NCI-H460 (cell line): ENCODE measurements around the gene CNST. TPM values are rescaled to one million over a fixed set of nuclear protein-coding genes. Genes with fewer than 3 reads are reported as not detected.
"Not testable (repeated sequence)": the region's sequence is repeated elsewhere in the genome, so short reads cannot be mapped to it uniquely, and the experiment has no call there.

Experiments
- DNase-seq: peaks from one replicate; pipeline ENCODE4 v3.0.0-alpha.2; 2016; ENCODE audit warnings: low read depth; ENCODE audit errors: extremely low read depth
- total RNA-seq: library from RNA; depleted of rRNA; stranded (reverse); fragments of >200 nt; shearing (Covaris generic); gene quantifications from 2 replicates; pipeline ENCODE4 v1.2.3, GENCODE V29; 2014

The CNST gene
- total RNA-seq, 1 experiment from 2014 or later, result 25.8 TPM

DNA sequence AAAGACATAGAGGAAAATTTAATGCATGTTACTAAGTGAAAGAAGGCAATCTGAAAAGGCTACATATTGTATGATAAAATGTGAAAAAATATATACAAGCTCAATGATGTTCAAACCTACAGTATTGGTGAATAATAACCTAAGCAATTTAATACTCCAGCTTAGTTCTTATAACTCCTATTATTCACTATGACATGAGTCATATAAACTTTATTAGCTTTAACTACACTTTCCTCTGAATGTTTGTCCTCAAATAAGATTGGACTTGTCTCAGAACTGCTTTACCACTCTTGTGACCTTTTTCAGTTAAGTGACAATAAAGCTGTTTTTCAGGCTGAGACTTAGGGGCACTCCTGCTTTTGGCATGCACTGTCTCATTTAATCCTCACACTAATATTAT, 50.9 kb downstream of the CNST start:
- DNase-seq, result no peak

DNA sequence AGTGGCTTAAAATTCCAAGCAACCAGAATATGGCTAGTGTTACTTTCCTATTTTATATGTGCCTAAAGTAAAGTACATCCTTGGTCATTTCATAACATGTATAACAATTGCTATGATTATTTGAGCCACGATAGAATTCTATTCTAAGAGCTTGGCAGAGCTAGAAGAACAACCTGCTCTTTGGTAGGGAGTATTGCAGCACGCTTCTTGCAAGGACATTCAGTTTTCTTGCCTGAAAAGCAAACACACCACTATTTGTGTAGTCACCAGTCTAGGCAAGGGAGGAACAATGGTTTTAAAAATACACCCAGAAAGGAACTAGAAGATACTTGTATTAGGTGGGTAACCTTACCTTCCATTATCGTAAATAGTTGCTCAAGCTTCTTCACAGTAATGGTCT, 51.5 kb downstream of the CNST start:
- DNase-seq, result no peak

- no peak for DNase-seq
Measured at GRCh38 chr1:246618240-246618808, 52.1 kb downstream of the CNST start.

DNA sequence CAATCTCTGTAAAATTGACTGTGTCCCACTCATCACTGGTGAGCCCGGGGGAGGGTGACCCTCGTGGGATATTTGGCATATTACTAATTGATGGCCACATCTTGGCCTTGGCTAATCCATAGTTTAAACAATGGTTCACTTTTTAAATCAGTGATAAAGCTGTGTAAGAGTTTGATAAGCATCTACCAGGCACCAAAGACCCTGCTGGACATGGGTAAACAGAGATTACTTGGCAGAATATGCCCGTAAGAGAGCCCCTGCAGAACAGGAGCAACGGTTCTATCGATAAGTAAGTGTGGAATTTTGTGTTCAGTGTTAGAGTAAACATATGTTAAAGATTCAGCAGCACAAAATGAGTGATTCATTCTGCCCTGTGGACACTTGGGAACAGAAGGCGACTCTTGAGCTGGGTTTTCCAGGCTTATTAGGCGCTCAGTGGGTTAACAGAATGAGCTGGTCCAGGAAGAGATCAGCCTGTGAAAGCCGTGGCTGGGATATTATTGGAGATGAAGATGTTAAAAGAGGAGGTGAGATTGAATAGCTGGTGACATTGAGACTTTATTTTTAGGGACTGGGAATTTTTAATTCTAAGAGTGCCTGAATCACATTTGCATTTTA, 55.9 kb downstream of the CNST start:
- peak; percentile 45 for DNase-seq

- DNase-seq, result no peak
Measured at GRCh38 chr1:246624091-246624490, 57.8 kb downstream of the CNST start.

DNA sequence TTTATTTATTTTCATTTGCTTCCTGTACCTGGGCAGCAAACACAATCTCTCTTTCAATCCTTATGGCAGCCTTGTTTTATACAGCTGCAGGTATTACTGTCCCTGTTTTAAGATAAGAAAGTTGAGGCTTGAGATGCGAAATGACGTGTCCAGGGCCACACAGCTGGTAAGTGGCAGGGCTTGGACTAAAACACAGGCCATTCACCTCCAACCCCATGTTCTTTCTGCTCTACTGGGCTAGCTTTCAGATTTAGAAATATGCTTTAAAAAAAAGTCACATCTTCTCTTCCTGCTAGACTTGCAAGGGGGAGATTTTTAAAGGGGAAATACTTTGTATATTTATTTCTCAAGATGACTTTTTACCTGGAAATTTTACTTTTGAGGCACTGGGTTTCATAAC, 62.8 kb downstream of the CNST start:
- DNase-seq, result no peak

DNA sequence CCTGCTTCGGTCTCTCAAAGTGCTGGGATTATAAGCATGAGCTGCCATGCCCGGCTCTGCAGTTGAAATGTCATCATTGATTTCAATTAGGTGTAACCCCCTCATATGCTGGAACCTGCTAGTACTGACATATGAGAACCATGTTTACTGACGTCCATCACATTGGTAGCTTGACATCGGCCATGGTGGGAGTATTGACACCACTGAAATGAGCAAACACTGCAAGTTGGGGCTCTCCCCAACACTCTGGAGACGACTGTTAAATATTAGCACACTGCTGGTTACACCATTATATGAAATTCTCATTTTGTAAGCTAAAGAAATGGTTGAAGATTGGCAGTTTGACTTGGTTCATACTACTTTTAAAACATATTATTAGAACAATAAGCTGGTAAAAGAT, 63.7 kb downstream of the CNST start:
- DNase-seq, result no peak

DNA sequence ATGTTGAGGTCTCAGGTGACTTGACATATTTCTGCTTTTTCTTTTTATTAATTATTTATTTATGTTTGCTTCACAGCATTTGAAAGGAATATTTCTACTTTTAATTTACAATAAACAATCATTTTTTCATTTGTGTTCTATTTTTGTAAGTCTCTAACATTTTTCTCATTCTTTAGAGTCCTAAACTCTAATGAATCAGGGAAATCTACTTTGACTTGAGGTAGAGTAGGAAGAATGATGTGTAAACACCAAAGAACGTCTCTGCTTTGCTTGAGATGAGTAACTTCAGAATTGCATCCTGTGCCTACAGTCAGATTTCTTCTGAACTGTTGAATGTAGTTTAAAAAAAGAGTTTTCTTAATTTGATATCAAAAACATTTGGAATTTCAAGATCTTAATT, 65.2 kb downstream of the CNST start:
- DNase-seq, result no peak

DNA sequence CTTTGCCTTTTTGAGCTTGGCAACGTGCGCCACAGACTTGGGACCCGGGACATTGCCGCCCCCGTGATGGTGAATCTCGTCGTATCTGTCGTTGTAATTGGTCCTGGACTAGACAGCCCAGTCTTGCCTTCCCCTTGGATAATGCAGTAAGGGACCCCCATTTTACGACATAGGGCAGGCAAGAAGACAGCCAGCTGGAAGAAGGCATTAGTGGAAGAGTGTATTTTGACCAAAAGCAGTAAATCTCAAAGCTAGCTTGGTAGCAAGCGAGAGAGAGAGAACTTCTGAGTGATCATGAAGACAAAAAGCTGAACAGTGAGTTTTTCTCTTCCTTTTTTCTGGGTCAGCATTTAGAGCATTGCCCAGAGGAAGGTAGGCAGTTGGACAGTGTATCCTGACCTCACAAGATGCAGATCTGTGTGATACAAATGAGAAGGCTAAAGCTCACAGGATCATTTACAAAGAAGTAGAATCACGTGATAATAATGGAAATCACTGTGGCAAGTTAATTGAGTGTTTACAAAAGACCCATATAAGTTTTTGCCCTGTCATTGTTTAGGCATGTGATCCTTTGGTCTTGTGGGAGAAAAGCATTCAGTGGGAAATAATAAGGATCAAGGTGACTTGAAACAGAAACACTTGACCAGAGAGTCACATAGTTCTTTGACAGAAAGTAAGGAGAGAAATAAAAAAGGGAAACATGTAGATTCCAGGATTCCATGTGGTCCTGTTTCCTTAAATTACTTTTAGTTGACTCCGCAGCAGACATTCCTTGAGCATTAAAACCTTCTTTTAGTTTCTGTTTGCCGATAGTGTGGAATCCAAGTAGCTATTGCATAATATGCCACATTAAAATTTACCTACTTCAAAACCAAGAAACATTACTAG, 66.3 kb downstream of the CNST start:
- no peak for DNase-seq

GRCh38 chr1:246634659-246635058, 68.4 kb downstream of the CNST start:
- not testable (repeated sequence) for DNase-seq

- no peak for DNase-seq
Measured at GRCh38 chr1:246638941-246639655, 72.8 kb downstream of the CNST start.

DNA sequence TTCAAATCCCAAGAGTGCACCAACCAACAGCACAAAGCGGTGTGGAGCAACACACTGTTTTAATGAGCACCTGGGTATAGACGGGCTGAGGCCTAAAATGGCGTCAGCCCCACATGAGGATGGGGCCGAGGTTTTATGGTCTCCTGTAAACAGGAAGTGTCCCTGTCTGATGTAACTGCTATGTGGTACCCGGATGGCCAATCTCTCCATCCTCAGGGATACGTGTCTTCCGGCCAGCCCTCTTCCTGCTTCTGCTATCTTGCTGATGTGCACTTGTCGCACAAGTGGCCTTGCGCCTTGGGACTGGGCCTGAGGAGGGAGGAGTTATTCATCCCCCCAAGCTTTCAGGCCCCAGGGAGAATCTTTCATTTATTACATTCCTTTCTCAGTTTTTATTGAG, 73.5 kb downstream of the CNST start:
- no peak for DNase-seq

DNA sequence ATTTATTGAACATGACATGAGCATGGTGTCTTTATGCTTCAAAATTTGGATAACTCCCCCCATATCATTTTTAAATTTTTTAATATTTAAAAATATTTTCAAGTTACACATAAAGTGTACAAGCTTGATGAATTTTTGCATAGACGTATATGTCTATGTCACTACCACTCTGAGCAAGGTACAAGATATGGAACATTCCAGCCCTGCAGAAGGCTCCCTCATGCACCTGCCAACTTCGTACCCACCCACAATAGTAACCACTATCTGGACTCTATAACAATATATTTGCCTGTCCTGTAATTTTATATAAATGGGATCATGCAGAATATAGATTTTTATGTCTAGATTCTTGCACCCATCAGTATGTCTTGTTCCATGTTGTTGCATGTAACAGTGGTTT, 74.5 kb downstream of the CNST start:
- no peak for DNase-seq

- no peak for DNase-seq
Measured at GRCh38 chr1:246641394-246641793, 75.1 kb downstream of the CNST start.

DNA sequence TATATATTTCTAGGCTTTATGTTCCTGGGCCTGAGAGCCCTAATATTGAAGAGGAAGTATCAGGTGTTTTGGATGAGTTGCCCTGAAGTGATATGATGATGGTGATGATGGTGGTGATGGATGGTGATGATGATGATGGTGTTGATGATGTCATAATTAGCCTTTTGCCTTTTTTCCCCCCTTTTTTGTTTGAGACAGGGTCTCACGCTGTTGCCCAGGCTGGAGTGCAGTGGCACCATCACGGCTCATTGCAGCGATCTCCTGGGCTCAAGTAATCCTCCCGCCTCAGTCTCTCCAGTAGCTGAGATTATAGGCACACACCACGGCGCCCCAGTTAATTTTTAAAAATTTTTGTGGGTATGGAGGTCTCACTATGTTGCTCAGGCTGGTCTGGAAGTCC, 76.5 kb downstream of the CNST start:
- DNase-seq, result no peak

DNA sequence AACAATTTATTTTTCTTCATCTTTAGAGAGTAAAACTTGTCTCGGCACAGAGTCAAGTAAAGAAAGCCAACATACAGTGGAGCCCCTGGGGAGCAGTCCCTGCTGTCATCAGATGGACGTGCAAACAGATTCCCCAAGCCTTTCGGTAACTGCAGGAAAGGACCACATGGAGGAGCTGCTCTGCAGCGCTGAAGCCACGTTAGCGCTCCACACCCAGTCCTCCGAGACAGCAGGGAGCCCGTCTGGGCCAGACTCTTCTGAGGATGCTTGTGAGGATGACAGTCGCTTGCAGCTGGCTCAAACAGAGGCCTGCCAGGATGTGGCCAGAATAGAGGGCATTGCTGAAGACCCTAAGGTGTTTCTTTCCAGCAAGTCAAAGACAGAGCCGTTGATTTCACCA, 80.9 kb downstream of the CNST start:
- peak; percentile 80 for DNase-seq

- no peak for DNase-seq
Measured at GRCh38 chr1:246647513-246647912, 81.3 kb downstream of the CNST start.

GRCh38 chr1:246651012-246651695, 84.9 kb downstream of the CNST start:
- DNase-seq, result no peak

- no peak for DNase-seq
Measured at GRCh38 chr1:246658567-246658966, 92.3 kb downstream of the CNST start.

- DNase-seq, result no peak
Measured at GRCh38 chr1:246659594-246660140, 93.4 kb downstream of the CNST start.
